ENCODE measurements around the gene USP25.

Gene USP25

GRCh38 chr21:15764878-15765277, 35.1 kb downstream of the USP25 start:
- DNase-seq, result no peak

GRCh38 chr21:15766952-15767603, 37.3 kb downstream of the USP25 start:
- no peak for DNase-seq

- DNase-seq, result no peak
Observed at GRCh38 chr21:15768045-15768601, 38.3 kb downstream of the USP25 start.

GRCh38 chr21:15768853-15769252, 39.1 kb downstream of the USP25 start:
- no peak for DNase-seq

- DNase-seq, result no peak
Observed at GRCh38 chr21:15771311-15771710, 41.5 kb downstream of the USP25 start.

GRCh38 chr21:15772654-15773053, 42.9 kb downstream of the USP25 start:
- no peak for DNase-seq

GRCh38 chr21:15774590-15774989, 44.8 kb downstream of the USP25 start:
- no peak for DNase-seq

- no peak for DNase-seq
Observed at GRCh38 chr21:15775291-15775690, 45.5 kb downstream of the USP25 start.

GRCh38 chr21:15775981-15776380, 46.2 kb downstream of the USP25 start:
- no peak for DNase-seq

GRCh38 chr21:15776818-15777217, 47.0 kb downstream of the USP25 start:
- DNase-seq, result no peak

GRCh38 chr21:15781986-15782385, 52.2 kb downstream of the USP25 start:
- no peak for DNase-seq

GRCh38 chr21:15788847-15789523, 59.2 kb downstream of the USP25 start:
- DNase-seq, result no peak

GRCh38 chr21:15793109-15793508, 63.3 kb downstream of the USP25 start:
- no peak for DNase-seq

- DNase-seq, result no peak
Observed at GRCh38 chr21:15793550-15794235, 63.9 kb downstream of the USP25 start.

- no peak for DNase-seq
Observed at GRCh38 chr21:15794277-15794912, 64.6 kb downstream of the USP25 start.

- DNase-seq, result no peak
Observed at GRCh38 chr21:15795533-15795932, 65.8 kb downstream of the USP25 start.

GRCh38 chr21:15797577-15798363, 68.0 kb downstream of the USP25 start:
- DNase-seq, result no peak

GRCh38 chr21:15801352-15801863, 71.6 kb downstream of the USP25 start:
- DNase-seq, result no peak

GRCh38 chr21:15804247-15805005, 74.6 kb downstream of the USP25 start:
- DNase-seq, result no peak

GRCh38 chr21:15809065-15809464, 79.3 kb downstream of the USP25 start:
- DNase-seq, result no peak

GRCh38 chr21:15809818-15810217, 80.0 kb downstream of the USP25 start:
- DNase-seq, result no peak

GRCh38 chr21:15815285-15815684, 85.5 kb downstream of the USP25 start:
- no peak for DNase-seq
